ENCODE measurements around the gene ATOH8.

Gene ATOH8

DNA sequence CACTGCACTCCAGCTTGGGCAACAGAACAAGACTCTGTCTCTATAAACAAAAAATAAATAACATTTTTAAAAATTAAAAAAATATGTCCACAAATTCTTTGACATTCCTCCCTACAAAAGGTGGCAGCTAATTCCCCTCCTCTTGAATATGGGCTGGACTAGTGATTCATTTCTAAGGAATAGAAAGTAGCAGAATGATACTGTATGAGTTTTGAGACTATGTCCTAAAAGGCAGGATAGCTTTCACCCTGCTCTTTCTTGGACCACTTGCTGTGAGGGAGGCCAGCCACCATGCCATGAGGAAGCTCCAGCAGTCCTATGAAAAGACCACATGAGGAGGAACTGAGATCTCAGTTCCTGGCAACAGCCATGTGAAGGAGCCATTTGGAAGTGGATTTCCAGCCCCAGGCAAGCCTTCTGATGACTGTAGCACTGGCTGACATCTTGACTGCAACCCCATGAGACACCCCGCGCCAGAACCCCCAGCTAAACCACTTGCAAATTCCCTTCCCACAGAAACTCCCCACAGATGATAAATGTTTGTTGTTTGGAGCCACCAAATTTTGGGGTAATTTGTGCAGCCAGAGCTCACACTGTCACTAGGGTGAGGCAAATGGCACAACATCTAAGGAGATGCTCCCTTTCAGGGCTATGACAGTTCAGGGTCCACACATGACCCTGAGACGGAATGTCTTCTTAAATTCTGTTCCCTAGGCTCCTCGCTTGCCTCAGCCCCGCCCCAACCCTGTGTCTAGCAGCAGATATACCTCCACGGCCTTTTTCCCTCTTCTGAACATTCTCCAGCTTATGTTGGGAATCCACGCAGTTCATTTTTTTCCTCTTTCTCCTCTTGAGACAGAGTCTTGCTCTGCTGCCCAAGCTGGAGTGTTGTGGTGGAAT lies 17.1 kb upstream of the ATOH8 start:
- DNase-seq (ENCODE audit: low read depth) = no peak

- DNase-seq (ENCODE audit: low read depth) = no peak
These were observed 16.3 kb upstream of the ATOH8 start for GRCh38 chr2:85737481-85737880.

DNA sequence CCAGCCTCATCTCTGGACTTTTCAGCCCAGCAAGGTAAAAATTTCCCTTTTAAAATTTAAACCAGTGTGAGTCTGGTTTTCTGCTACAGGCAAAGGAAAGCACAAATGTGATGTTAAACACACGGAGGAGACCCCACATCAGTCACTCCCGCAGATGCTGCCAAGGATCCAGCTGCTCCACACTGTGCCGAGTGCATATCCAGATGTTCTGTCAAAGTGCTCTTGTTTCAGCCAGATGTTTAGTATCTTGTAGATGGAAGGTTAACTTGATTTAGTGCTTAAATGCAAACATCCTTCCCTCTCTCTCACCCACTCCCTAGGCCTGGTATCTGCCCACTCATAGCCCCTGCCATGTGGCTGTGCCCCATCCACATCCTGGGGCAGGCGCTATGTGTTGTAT lies 15.8 kb upstream of the ATOH8 start:
- DNase-seq (ENCODE audit: low read depth) = no peak

DNA sequence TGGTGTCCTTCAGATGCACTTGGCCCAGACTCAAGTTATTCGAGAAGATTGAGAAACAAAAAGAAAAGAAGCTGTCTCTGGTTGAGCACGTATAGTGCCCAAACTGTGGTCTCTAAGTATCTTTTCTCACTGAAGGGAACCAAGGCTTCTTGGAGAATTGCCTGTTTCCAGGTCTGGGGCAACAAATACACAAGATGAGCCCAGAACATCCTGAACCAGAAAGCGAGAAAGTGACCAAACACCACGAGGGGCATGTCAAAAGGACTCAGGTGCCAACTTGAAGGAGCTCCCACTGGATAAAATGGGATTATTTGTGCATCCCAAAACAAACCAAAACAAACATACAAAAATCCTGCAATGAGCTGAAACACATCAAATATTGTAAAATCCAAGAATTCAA lies 13.6 kb upstream of the ATOH8 start:
- DNase-seq (ENCODE audit: low read depth) = no peak

- no peak for DNase-seq (ENCODE audit: low read depth)
These were observed 12.5 kb upstream of the ATOH8 start for GRCh38 chr2:85741211-85741832.

GRCh38 chr2:85741833-85742455 lies 11.8 kb upstream of the ATOH8 start:
- no peak for DNase-seq (ENCODE audit: low read depth)

- no peak for DNase-seq (ENCODE audit: low read depth)
These were observed 10.3 kb upstream of the ATOH8 start for GRCh38 chr2:85743304-85743978.

DNA sequence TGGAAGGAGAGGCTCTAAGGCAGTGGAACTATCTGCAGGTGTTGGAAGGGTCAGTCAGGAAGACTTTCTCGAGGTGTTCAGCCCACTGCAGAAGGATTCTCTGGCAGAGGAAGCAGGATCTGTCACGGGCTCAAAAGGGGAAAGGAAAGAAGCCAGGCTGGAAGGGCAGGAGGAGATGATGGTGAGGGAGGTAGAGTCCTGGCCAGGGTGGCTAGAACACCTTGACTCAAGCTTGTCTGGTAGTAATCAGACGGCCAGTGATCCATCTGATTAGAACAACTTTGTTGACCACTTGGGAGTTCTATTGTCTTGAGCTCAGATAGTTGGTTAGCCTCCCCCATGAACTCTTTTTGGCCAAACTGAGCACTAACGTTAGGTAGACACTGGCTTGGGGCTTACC lies 9.7 kb upstream of the ATOH8 start:
- DNase-seq (ENCODE audit: low read depth) = no peak

GRCh38 chr2:85744741-85745601 lies 8.8 kb upstream of the ATOH8 start:
- DNase-seq (ENCODE audit: low read depth) = no peak

DNA sequence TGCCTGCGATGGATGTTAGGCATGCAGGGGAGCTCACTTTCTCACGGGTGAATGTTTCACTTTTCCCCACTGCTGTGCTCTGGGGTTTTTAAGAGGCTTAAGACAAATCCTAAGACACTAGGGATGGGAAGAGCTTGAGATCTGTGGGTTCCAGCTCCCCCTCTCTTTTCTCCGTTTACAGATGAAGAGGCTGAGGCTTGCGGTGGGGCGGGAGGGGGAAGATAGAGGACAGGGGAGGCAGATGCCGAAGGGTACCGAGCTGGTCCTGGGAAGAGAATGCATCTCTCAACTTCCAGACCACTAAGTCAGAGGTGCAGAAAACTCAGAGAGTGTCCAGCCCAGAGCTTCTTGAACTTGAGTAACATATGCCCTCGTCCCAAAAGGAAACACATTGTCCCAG lies 8.2 kb upstream of the ATOH8 start:
- DNase-seq (ENCODE audit: low read depth) = no peak

DNA sequence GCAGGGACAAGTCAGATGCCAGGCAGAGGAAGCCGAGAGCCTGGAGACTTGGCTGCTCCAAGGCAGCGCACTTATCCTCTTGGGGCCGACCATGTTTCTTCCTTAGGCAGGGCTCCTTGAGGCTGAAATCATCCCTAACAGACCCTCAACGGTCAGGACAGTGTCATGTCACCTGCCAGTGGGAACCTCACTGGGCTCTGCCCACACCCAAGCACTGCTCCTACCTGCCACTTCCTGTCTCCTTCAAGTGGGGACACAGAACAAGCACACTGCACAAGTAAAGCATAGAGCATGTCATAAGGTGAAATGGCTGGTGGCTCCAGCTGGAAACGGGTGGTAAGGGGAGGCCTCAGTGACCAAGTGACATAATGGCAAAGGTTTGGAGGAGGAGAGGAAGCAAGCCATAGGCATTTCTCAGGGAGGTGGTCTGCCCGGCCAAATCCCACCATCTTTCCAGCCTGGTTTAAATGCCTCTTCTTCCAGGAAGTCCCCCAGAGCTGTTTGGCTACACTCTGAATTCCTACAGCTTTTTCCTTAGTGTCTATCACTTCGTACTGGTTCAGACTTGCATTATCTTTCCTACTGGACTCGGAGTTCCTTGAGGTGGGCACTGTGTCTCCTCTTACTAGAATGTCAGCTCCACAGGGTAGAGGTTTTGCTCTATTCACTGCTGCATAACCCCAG lies 7.3 kb upstream of the ATOH8 start:
- DNase-seq (ENCODE audit: low read depth) = no peak

DNA sequence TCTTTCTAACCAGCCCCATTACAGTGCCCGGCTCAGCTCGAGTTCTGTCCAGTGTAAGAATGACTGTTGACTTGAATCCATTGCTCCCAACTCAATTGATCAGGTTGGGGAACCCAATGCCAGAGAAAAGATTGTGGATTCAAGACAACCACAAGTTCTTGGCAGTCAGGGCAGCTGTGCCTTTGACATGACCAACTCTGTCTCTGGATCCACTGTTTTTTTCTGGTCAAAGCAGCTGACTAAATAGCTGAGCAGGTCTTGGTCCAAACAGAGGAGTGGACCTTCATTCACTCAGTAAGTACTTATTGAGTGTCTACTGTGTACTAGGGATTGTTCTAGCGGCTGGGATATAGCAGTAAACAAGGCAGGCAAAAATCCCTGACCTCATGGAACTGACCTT lies 6.3 kb upstream of the ATOH8 start:
- DNase-seq (ENCODE audit: low read depth) = no peak

GRCh38 chr2:85748039-85748734 lies 5.6 kb upstream of the ATOH8 start:
- DNase-seq (ENCODE audit: low read depth) = no peak

DNA sequence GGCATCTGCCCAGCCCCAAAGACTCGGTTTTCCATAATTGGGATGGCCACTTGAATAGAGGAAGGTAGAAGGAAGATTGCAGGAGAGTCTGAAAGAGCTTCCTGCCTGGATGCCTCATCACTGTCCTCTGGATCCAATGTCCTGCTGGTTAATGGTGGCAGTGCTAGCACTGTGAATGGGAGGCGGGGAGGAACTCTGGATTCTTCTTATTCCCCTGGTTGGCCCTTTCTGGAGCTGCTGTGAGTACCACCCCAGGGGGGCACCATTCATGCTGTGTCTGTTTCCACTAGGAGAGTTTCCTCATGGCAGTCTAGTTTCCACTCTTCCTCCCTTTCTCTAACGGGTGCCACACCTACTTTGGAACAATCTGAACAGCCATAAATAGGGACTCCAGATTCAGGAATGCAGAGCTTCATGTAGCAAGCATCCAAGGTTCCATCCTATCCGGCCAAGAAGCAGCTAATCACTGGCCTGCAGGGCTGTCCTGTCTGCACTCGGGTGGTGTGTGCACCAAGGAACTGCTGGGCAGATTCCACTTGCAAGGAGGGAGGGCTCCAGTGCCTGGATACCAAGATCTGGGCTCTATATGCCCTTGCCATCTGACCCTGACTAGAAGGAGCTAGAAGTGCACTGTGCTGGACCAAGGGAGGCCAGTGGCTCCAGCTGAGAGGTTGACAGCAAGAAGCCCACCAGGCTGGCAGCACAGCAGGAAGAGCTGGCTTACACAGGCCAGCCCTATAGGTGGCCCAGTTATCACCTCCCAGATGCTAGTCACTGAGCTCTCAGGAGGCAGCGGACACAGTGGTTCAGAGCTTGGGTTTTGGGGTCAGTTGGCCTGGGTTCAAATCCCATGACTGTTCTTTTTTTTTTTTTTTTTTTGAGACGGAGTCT lies 4.6 kb upstream of the ATOH8 start:
- no peak for DNase-seq (ENCODE audit: low read depth)

DNA sequence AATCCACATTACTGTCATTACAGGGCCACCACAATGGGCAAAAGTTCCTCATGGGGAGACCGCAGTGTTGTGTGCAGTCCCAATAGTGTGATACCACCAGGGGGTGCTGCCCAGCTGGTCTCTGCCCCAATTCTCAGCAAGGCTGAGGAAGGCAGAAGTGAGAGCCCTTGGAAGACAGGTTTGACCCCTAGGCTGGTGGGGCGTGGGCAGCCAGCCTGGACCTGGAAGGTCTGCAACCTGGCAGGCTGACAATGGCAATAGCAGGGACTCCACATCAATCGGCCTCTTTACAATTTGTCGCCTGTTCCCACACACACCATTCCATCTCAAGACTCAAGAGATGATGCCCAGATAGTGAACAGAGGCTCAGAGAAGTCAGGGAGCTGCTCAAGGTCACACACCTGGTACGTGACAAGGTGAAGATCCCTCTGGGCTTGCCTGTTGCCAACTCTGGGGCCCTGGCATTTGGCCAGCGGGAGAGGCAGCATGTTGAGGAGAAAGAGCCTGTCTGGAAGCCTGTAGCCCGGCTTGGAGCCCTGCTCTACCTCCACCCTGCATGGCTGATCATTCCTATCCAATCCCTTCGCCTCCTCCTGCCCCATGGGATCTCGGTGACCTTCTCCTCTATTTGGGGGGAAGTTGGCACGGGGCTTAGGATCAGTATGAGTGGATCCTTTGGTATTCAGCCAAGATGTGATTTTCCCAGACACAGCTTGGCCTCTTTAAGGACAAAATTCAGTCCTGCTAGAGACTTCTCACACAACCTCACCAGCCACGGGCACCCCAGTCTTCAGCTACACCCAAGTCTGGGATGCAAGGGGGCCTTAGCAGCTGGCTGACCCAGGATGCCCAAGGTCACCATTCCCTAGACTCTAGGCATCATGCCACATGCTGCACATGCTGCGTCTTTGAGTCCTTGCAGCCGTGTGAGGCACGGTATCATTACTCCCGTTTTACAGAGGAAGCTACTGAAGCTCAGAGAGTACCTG lies 2.9 kb upstream of the ATOH8 start:
- no peak for DNase-seq (ENCODE audit: low read depth)

DNA sequence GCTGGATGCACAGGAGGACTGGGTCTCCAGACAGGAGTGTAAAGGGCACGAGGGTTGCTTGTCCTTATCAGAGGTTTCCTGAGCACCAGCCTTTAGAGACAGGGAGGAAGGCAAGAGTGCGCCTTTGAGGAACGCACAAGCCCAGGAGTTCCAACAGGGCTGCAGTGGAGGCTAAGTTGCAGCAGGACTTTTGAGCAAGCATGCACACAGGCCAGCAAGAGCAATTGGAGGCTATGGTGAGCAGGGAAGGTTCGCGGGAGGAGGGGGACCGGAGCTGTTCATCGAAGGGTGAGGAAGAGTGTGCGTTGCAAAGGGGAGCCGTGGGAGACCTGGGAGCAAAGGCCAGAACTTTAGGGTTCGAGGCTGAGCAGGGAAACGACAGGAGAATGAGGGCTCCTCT lies 2.2 kb upstream of the ATOH8 start:
- DNase-seq (ENCODE audit: low read depth) = no peak

GRCh38 chr2:85753035-85753524 lies 711 bp upstream of the ATOH8 start:
- no peak for DNase-seq (ENCODE audit: low read depth)

Measured in stimulated activated CD8-positive, alpha-beta memory T cell treated with anti-CD3 and anti-CD28 coated beads, Interleukin-15, amount 100 ng/mL, for 24 hours (primary cell).